Calu3 (cell line): ENCODE results near the gene NTM. TPM values are rescaled to one million over a fixed set of nuclear protein-coding genes. Genes with fewer than 3 reads are reported as not detected.

Source experiments
- BruUV-seq: library from RNA; stranded (reverse); fragments of 400-500 nt; replicated peaks from 2 replicates; lab custom pipeline; 2021; lab: Mats Ljungman, UMichigan
- CTCF ChIA-PET: fragments of 300-600 bp; sonication (Branson Sonifier 250); formaldehyde crosslinking; loops from one replicate; lab custom pipeline; 2022; ENCODE audit warnings: antibody characterized with exemption; lab: Charles Lee
- DNase-seq: peaks from one replicate; pipeline ENCODE4 v3.0.0; 2022
- H3K27ac Mint-ChIP-seq: one replicate; pipeline ENCODE4 v1.8.0; 2022; ENCODE audit warnings: mixed read lengths; ENCODE audit not compliant: unreplicated experiment
- H3K27me3 Mint-ChIP-seq: one replicate; pipeline ENCODE4 v1.8.0; 2022; ENCODE audit warnings: mixed read lengths; ENCODE audit not compliant: unreplicated experiment
- H3K36me3 Mint-ChIP-seq: one replicate; pipeline ENCODE4 v1.8.0; 2022; ENCODE audit warnings: mild to moderate bottlenecking, moderate library complexity, mixed read lengths; ENCODE audit not compliant: insufficient read depth, unreplicated experiment
- H3K4me1 Mint-ChIP-seq: one replicate; pipeline ENCODE4 v1.8.0; 2022; ENCODE audit warnings: mild to moderate bottlenecking, low read depth, mixed read lengths; ENCODE audit not compliant: unreplicated experiment
- H3K4me3 Mint-ChIP-seq: one replicate; pipeline ENCODE4 v1.8.0; 2022; ENCODE audit warnings: mild to moderate bottlenecking, low read depth, moderate library complexity, mixed read lengths; ENCODE audit not compliant: unreplicated experiment
- H3K9me3 Mint-ChIP-seq: one replicate; pipeline ENCODE4 v1.8.0; 2022; ENCODE audit warnings: low read depth, mixed read lengths; ENCODE audit not compliant: unreplicated experiment
- intact Hi-C: fragments of 100-400 bp; cut with micrococcal nuclease; formaldehyde crosslinking; loops from one replicate; pipeline ENCODE4 v1.10.0; 2022; ENCODE audit not compliant: unreplicated experiment
- total RNA-seq: library from RNA; stranded (reverse); gene quantifications from 2 replicates; pipeline ENCODE4 v1.2.3, GENCODE V29; 2022
- TF ChIP-seq, protein P1 (sequence below): fragments of 200-600 bp; IDR thresholded peaks from one replicate; pipeline ENCODE4 v1.8.0; 2022; ENCODE audit warnings: antibody characterized with exemption; ENCODE audit not compliant: unreplicated experiment

The NTM gene
- total RNA-seq, 1 experiment from 2014 or later = not detected

DNA sequence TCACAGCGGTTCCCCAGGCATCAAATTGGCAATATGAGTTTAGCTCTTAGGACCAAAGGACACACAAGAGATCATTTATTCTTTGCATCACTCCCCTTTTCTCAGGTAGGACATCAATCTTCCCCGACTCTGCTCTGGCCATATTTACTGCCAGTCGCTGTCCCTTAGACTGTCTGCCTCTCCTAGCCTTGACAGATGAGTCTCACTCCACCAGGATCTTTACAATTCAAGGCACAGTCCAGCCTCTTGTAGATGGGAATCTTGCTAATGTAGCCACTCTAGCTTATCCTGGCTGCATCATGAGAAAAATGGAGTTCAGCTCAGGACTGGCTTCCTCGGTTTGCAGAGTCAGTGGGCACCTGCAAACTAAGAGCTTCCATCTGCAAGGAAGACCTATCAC is 915.2 kb downstream of the NTM start:
- TF ChIP-seq, protein P1, sequence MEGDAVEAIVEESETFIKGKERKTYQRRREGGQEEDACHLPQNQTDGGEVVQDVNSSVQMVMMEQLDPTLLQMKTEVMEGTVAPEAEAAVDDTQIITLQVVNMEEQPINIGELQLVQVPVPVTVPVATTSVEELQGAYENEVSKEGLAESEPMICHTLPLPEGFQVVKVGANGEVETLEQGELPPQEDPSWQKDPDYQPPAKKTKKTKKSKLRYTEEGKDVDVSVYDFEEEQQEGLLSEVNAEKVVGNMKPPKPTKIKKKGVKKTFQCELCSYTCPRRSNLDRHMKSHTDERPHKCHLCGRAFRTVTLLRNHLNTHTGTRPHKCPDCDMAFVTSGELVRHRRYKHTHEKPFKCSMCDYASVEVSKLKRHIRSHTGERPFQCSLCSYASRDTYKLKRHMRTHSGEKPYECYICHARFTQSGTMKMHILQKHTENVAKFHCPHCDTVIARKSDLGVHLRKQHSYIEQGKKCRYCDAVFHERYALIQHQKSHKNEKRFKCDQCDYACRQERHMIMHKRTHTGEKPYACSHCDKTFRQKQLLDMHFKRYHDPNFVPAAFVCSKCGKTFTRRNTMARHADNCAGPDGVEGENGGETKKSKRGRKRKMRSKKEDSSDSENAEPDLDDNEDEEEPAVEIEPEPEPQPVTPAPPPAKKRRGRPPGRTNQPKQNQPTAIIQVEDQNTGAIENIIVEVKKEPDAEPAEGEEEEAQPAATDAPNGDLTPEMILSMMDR = no peak
- intact Hi-C loops = no loop called here
- no peak overlapping the region for H3K27ac Mint-ChIP-seq
- no peak for DNase-seq
- H3K36me3 Mint-ChIP-seq = no peaks in the 10 kb centered on the region
- CTCF ChIA-PET = no interaction called here
- no peak overlapping the region for H3K4me3 Mint-ChIP-seq
- no peaks in the 10 kb centered on the region for H3K27me3 Mint-ChIP-seq
- no peaks in the 10 kb centered on the region for H3K4me1 Mint-ChIP-seq
- no TSS peak for BruUV-seq
- peaks cover 7% of the 10 kb centered on the region for H3K9me3 Mint-ChIP-seq

DNA sequence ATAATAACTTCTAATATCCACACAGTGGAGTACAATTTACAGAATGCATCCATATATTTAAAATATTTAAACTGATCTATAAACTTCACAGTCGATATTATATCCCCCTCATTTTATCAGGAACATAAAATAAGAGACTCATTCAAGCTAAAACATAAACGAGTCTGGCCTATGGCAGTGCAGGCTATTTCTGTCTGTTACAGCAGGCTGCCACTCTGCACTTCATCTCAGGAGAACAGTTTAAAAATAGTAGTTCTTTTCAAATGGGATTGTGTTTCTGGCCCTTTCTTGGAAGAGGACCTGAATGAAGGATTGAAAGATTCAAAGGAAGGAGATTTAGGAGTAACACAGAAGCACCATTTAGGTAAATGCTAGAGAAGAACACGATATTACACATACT is 915.7 kb downstream of the NTM start:
- BruUV-seq = no TSS peak
- intact Hi-C loops = no loop called here
- Mint-ChIP-seq H3K27me3 (no peaks in the 10 kb centered on the region), H3K4me3 (no peak overlapping the region), H3K4me1 (no peaks in the 10 kb centered on the region), H3K9me3 (peaks cover 9% of the 10 kb centered on the region), H3K27ac (no peak overlapping the region), H3K36me3 (no peaks in the 10 kb centered on the region)
- TF ChIP-seq, protein P1 = no peak
- CTCF ChIA-PET = no interaction called here
- no peak for DNase-seq

- no peak for DNase-seq
- TF ChIP-seq, protein P1 = no peak
- Mint-ChIP-seq H3K4me1 (no peaks in the 10 kb centered on the region), H3K27ac (no peak overlapping the region), H3K27me3 (no peaks in the 10 kb centered on the region), H3K9me3 (peaks cover 25% of the 10 kb centered on the region), H3K36me3 (no peaks in the 10 kb centered on the region), H3K4me3 (no peak overlapping the region)
- CTCF ChIA-PET = no interaction called here
- BruUV-seq = no TSS peak
- intact Hi-C loops = no loop called here
These were observed 917.6 kb downstream of the NTM start for GRCh38 chr11:132288036-132288435.

DNA sequence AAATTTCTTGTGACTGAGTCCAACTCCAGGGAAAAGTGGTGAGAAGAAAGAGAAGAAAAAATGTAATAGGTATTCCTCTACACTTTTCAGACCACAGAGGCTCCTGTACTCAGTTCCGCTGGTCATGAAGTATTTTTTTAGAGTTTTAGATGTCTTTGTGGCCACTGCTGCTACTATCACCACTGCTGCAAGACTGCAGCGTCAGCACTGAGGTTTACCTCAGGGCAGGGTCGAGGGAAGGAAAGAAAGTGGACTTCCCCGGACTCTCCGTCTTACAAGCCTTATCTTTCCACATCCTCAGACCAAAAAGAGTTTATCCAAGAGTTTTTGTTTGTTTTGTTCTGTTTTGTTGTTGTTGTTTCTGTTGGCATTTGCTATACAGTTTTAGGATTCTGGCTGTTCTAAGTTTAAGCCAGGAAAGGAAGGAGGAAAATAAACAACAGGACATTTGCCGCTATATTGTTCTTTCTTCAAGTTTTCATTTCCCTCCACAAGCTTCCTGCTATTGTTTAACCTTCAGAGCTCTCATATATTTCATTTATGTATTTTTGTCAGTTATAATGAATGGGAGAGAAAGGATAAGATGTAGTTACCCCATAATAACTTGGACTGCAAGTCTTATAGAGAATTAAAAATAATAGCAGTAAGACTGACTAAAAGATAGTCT is 919.3 kb downstream of the NTM start:
- TF ChIP-seq, protein P1 = no peak
- DNase-seq = no peak
- intact Hi-C loops = no loop called here
- H3K27ac Mint-ChIP-seq = no peak overlapping the region
- H3K9me3 Mint-ChIP-seq = peaks cover 25% of the 10 kb centered on the region
- H3K4me3 Mint-ChIP-seq = no peak overlapping the region
- CTCF ChIA-PET = no interaction called here
- H3K4me1 Mint-ChIP-seq = no peaks in the 10 kb centered on the region
- no peaks in the 10 kb centered on the region for H3K36me3 Mint-ChIP-seq
- no TSS peak for BruUV-seq
- no peaks in the 10 kb centered on the region for H3K27me3 Mint-ChIP-seq
